Measurements from ENCODE around the gene VWCE.
A peak's percentile ranks its signal among the peaks of the same experiment; 100 is the strongest.

VWCE gene

GRCh38 chr11:61294717-61295595 lies at the start of gene VWCE:
Gene VWCE (minus strand): TSS chr11:61295316. CDS start chr11:61295037, 279 bp downstream.
- peak; percentile 79 for DNase-seq

- no peak for DNase-seq
These were observed 49.0 kb upstream of the VWCE start for GRCh38 chr11:61343792-61344745.

- no peak for DNase-seq
These were observed 47.2 kb upstream of the VWCE start for GRCh38 chr11:61342207-61342803.

- no peak for DNase-seq
These were observed 46.6 kb upstream of the VWCE start for GRCh38 chr11:61341706-61342105.

- DNase-seq = no peak
These were observed 45.9 kb upstream of the VWCE start for GRCh38 chr11:61340979-61341378.

GRCh38 chr11:61339490-61339878 lies 44.4 kb upstream of the VWCE start:
- no peak for DNase-seq

- DNase-seq = no peak
These were observed 43.8 kb upstream of the VWCE start for GRCh38 chr11:61338783-61339489.

GRCh38 chr11:61337706-61338470 lies 42.8 kb upstream of the VWCE start:
- no peak for DNase-seq

- DNase-seq = peak; percentile 82
These were observed 41.2 kb upstream of the VWCE start for GRCh38 chr11:61336171-61336935.

GRCh38 chr11:61335355-61335710 lies 40.2 kb upstream of the VWCE start:
- DNase-seq = no peak

- peak; percentile 8 for DNase-seq
These were observed 39.6 kb upstream of the VWCE start for GRCh38 chr11:61334434-61335354.

- DNase-seq = no peak
These were observed 38.7 kb upstream of the VWCE start for GRCh38 chr11:61333550-61334433.

- DNase-seq = peak; percentile 98
These were observed 37.9 kb upstream of the VWCE start, which contains the start of the genes DDB1 and TKFC for GRCh38 chr11:61332797-61333549. Gene DDB1 (minus strand): TSS chr11:61333105. CDS start chr11:61332968, 137 bp downstream. Gene TKFC (plus strand): TSS chr11:61333228. CDS start chr11:61334729, 1,501 bp downstream.

GRCh38 chr11:61332281-61332796 lies 37.2 kb upstream of the VWCE start:
- peak; percentile 8 for DNase-seq

- DNase-seq = no peak
These were observed 36.5 kb upstream of the VWCE start for GRCh38 chr11:61331651-61332050.

GRCh38 chr11:61329871-61330270 lies 34.8 kb upstream of the VWCE start:
- no peak for DNase-seq

- no peak for DNase-seq
These were observed 33.2 kb upstream of the VWCE start for GRCh38 chr11:61328351-61328750.

GRCh38 chr11:61327669-61328071 lies 32.6 kb upstream of the VWCE start:
- DNase-seq = no peak

Data from stimulated activated CD4-positive, alpha-beta T cell treated with anti-CD3 and anti-CD28 coated beads, Interleukin-1b, Interleukin-23, amount 100 ng/mL, for 48 hours (primary cell).